HepG2 (cell line): ENCODE data around the gene CDC123. TPM values are rescaled to one million over a fixed set of nuclear protein-coding genes. Genes with fewer than 3 reads are reported as not detected.

ENCODE experiments used
- ATF2 ChIP-seq: sonication (generic); formaldehyde crosslinking; IDR thresholded peaks from 2 replicates; pipeline ENCODE4 v1.4.0; 2020; ENCODE audit warnings: missing genetic modification reagents
- CHD2 ChIP-seq: IDR thresholded peaks from 2 replicates; pipeline ENCODE4 v1.6.1; 2011; ENCODE audit warnings: low read depth, low read length, improper control_type of control experiment
- HIC2 ChIP-seq: sonication (generic); formaldehyde crosslinking; IDR thresholded peaks from 2 replicates; pipeline ENCODE4 v1.9.0; 2022; ENCODE audit warnings: low read depth, missing genetic modification reagents
- HMG20A ChIP-seq: IDR thresholded peaks from 2 replicates; pipeline ENCODE4 v1.6.1; 2016; ENCODE audit warnings: borderline replicate concordance
- IKZF5 ChIP-seq: IDR thresholded peaks from 2 replicates; pipeline ENCODE4 v1.6.1; 2018; ENCODE audit warnings: missing genetic modification reagents, mild to moderate bottlenecking, missing compliant biosample characterization
- JUNB ChIP-seq: sonication (generic); formaldehyde crosslinking; IDR thresholded peaks from 2 replicates; pipeline ENCODE4 v1.8.0; 2022; ENCODE audit warnings: missing genetic modification reagents, mild to moderate bottlenecking, borderline replicate concordance
- MIER2 ChIP-seq: IDR thresholded peaks from 2 replicates; pipeline ENCODE4 v1.6.1; 2016; ENCODE audit warnings: missing biosample characterization, missing genetic modification reagents
- MYNN ChIP-seq: sonication (generic); formaldehyde crosslinking; IDR thresholded peaks from 2 replicates; pipeline ENCODE4 v1.4.0; 2020; ENCODE audit warnings: mild to moderate bottlenecking, low read depth, missing genetic modification reagents
- SIN3B ChIP-seq: fragments of 150-350 bp; IDR thresholded peaks from 2 replicates; pipeline ENCODE4 v1.6.1; 2014; ENCODE audit warnings: low read length
- SKI ChIP-seq: fragments of 450-650 bp; IDR thresholded peaks from one replicate; pipeline ENCODE4 v1.6.1; 2018; ENCODE audit warnings: mild to moderate bottlenecking; ENCODE audit not compliant: partially characterized antibody
- SMARCC2 ChIP-seq: fragments of 450-650 bp; IDR thresholded peaks from 2 replicates; pipeline ENCODE4 v1.6.1; 2017; ENCODE audit warnings: antibody characterized with exemption, mild to moderate bottlenecking
- TBX3 ChIP-seq: fragments of 450-650 bp; IDR thresholded peaks from 2 replicates; pipeline ENCODE4 v1.6.1; 2017; ENCODE audit warnings: antibody characterized with exemption, mild to moderate bottlenecking, inconsistent platforms, borderline replicate concordance
- TCF7 ChIP-seq: sonication (generic); IDR thresholded peaks from 2 replicates; pipeline ENCODE4 v1.6.1; 2016; ENCODE audit warnings: antibody characterized with exemption, low read depth
- ZNF136 ChIP-seq: sonication (generic); formaldehyde crosslinking; IDR thresholded peaks from 2 replicates; pipeline ENCODE4 v1.8.1; 2022; ENCODE audit warnings: low read depth, mild to moderate bottlenecking, moderate library complexity, missing genetic modification reagents
- ZNF17 ChIP-seq: sonication (generic); formaldehyde crosslinking; IDR thresholded peaks from 2 replicates; pipeline ENCODE4 v1.5.0; 2020; ENCODE audit warnings: mild to moderate bottlenecking, missing genetic modification reagents
- ZNF296 ChIP-seq: sonication (generic); formaldehyde crosslinking; conservative IDR thresholded peaks from 2 replicates; pipeline ENCODE4 v1.5.0; 2020; ENCODE audit warnings: mild to moderate bottlenecking, missing genetic modification reagents
- ZNF326 ChIP-seq: sonication (generic); formaldehyde crosslinking; IDR thresholded peaks from 2 replicates; pipeline ENCODE4 v1.4.0; 2020; ENCODE audit warnings: missing genetic modification reagents, borderline replicate concordance
- ZNF589 ChIP-seq: sonication (generic); formaldehyde crosslinking; conservative IDR thresholded peaks from 2 replicates; pipeline ENCODE4 v1.8.0; 2022; ENCODE audit warnings: mild to moderate bottlenecking, moderate library complexity, missing genetic modification reagents
- ZNF607 ChIP-seq: sonication (generic); formaldehyde crosslinking; IDR thresholded peaks from 2 replicates; pipeline ENCODE4 v1.5.1; 2020; ENCODE audit warnings: missing genetic modification reagents, mild to moderate bottlenecking, borderline replicate concordance
- ZNF746 ChIP-seq: sonication (generic); formaldehyde crosslinking; IDR thresholded peaks from 2 replicates; pipeline ENCODE4 v1.8.0; 2022; ENCODE audit warnings: mild to moderate bottlenecking, missing genetic modification reagents
- polyA plus RNA-seq, 8 experiments: library from polyadenylated mRNA; depleted of rRNA in 3 of 8; stranded (reverse) in 7 of 8; unstranded in 1 of 8; fragments of >200 nt; fragmentation: Illumina TruSeq in 4 of 8; extraction: Trizol in 4 of 8; gene quantifications; 2 replicates each; pipeline versions ENCODE4 v1.2.1 to v1.2.3, GENCODE V29; 2011 to 2016; ENCODE audit warnings: low read depth in 4 of 8, missing spikeins in 1 of 8, mixed read lengths in 1 of 8; ENCODE audit not compliant: insufficient read depth in 1 of 8
- total RNA-seq, 5 experiments: library from RNA; depleted of rRNA; stranded (reverse); fragments of >200 nt; fragmentation: Illumina TruSeq; extraction: Trizol; gene quantifications; 2 replicates each; pipeline ENCODE4 v1.2.3, GENCODE V29; 2016; ENCODE audit warnings: low read depth in 1 of 5
- TF ChIP-seq, protein P1 (sequence below): sonication (generic); formaldehyde crosslinking; IDR thresholded peaks from 2 replicates; pipeline ENCODE4 v1.4.0; 2020; ENCODE audit warnings: mild to moderate bottlenecking, missing genetic modification reagents
- TF ChIP-seq, protein P2 (sequence below): sonication (generic); formaldehyde crosslinking; IDR thresholded peaks from 2 replicates; pipeline ENCODE4 v1.5.1; 2020; ENCODE audit warnings: mild to moderate bottlenecking, missing genetic modification reagents

Gene CDC123
- total and polyA plus RNA-seq, 2 of the 13 experiments (the other 11 are each of a cell fraction or from before 2014, with no cell fraction given) = 63.3 to 153 TPM

- TF ChIP-seq TCF7 (peak; percentile 89), ZNF326 (no peak), JUNB (CRISPR knock-in tag) (no peak), CHD2 (no peak), SMARCC2 (no peak), MYNN (CRISPR knock-in tag) (no peak), HMG20A (CRISPR knock-in tag) (peak; percentile 93), ZNF607 (CRISPR knock-in tag) (no peak), MIER2 (CRISPR knock-in tag) (no peak), HIC2 (CRISPR knock-in tag) (no peak), TBX3 (peak; percentile 40; the same call in 1 of the 2 replicates), SKI (peak; percentile 66), ZNF136 (CRISPR knock-in tag) (no peak), ZNF296 (CRISPR knock-in tag) (no peak), ZNF589 (CRISPR knock-in tag) (no peak), SIN3B (no peak), ZNF746 (no peak), IKZF5 (CRISPR knock-in tag) (peak; percentile 20; the same call in 1 of the 2 replicates), ATF2 (0 out of 2 replicates have a peak, but pooled peaks have one; percentile 25), ZNF17 (CRISPR knock-in tag) (no peak)
- TF ChIP-seq, protein P1, sequence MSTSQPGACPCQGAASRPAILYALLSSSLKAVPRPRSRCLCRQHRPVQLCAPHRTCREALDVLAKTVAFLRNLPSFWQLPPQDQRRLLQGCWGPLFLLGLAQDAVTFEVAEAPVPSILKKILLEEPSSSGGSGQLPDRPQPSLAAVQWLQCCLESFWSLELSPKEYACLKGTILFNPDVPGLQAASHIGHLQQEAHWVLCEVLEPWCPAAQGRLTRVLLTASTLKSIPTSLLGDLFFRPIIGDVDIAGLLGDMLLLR (CRISPR knock-in tag) = no peak
- TF ChIP-seq, protein P2, sequence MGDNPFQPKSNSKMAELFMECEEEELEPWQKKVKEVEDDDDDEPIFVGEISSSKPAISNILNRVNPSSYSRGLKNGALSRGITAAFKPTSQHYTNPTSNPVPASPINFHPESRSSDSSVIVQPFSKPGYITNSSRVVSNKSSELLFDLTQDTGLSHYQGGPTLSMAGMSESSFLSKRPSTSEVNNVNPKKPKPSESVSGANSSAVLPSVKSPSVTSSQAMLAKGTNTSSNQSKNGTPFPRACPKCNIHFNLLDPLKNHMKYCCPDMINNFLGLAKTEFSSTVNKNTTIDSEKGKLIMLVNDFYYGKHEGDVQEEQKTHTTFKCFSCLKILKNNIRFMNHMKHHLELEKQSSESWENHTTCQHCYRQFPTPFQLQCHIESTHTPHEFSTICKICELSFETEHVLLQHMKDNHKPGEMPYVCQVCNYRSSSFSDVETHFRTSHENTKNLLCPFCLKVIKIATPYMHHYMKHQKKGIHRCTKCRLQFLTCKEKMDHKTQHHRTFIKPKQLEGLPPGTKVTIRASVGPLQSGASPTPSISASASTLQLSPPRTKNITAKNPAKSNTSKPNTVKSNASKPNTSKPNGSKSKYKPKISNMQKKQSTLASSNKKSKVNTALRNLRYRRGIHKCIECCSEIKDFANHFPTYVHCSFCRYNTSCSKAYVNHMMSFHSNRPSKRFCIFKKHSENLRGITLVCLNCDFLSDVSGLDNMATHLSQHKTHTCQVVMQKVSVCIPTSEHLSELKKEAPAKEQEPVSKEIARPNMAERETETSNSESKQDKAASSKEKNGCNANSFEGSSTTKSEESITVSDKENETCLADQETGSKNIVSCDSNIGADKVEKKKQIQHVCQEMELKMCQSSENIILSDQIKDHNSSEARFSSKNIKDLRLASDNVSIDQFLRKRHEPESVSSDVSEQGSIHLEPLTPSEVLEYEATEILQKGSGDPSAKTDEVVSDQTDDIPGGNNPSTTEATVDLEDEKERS = 0 out of 2 replicates have a peak, but pooled peaks have one; percentile 57
Measured at GRCh38 chr10:12237265-12238220, 41.6 kb downstream of the CDC123 start (continued).
